GM21526 (cell line): ENCODE data around the gene NBPF26.
A peak's percentile ranks its signal among the peaks of the same experiment; 100 is the strongest.
"Not testable (repeated sequence)": the region's sequence is repeated elsewhere in the genome, so short reads cannot be mapped to it uniquely, and the experiment has no call there.

Source experiments
- ATAC-seq: cut with Tn5 transposase; IDR thresholded peaks from one replicate; pipeline ENCODE4 v1.9.1; 2021; ENCODE audit warnings: moderate library complexity; ENCODE audit not compliant: unreplicated experiment, low FRiP score

The NBPF26 gene

GRCh38 chr1:120723715-120724402 is at the start of gene NBPF26:
Gene NBPF26, plus strand, starts transcription at chr1:120723945.
- ATAC-seq, result not testable (repeated sequence)

DNA sequence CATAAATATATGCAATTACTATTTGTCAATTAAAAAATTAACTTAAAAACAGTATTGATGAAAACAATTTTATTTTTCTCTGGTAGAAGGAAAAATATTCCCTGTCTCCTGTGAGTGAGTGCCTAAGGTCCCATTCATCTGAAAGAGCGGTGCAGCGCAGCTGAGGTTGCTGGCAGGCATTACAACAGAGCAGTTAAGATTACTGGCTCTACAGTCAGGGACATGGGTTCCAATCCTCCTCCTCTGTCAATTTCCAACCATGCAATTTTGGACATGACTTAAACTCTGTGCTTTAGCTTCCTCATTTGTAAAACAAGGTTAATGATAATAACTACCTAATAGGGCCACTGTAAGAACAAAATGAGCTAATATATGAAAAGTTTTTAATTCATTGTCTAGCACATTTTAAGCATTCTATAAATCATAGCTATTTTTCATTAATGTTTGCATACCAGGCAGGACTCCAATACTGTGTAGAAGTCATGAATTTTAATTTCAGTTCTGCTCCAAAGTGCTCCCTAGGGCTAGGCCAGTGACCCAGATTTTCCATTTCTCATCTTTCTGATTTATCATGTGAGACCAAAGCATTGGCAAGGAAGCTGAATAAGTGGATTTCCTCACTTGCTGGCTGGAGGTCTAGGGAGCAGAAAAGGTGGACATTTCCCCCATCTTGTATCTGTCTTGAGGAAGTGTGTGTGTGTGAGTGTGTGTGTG is 43.5 kb upstream of the NBPF26 start:
- ATAC-seq, result not testable (repeated sequence)

DNA sequence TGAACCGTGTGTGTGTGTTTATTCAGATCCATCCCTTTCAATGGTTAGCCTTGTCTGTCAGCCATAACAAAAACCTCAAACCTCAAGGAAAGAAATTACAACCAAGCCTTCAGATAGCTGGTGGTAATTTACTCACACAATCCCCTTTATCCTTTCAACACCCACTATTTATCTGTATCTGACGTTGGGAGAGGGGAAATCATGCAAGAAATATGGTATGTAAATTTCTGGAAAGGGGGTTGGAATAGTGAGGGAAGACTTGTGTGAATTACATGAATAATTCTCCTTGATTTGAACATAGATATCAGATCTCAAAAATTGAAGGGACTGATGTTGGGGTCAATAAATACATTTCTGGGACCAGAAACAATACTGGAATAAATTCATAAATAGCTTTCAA is 42.8 kb upstream of the NBPF26 start:
- not testable (repeated sequence) for ATAC-seq

DNA sequence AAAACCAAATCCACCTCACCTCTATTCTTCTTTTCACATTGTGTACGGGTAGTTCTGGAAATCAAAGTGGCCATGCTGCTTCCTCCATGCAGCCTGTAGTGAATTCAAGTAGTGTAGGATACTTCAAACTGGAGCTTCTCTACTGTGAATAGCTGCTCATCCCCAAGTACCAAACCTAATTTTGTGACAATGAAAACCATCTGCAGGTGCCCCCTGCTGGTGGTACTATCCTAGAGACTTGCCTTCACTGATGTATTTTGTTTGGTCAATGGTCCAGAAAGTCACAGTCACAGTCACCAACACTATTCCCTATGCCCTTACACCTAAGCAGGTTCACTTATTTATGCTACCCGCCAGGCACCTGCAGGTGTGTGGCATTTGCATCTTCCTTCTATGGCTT is 39.3 kb upstream of the NBPF26 start:
- ATAC-seq, result not testable (repeated sequence)

DNA sequence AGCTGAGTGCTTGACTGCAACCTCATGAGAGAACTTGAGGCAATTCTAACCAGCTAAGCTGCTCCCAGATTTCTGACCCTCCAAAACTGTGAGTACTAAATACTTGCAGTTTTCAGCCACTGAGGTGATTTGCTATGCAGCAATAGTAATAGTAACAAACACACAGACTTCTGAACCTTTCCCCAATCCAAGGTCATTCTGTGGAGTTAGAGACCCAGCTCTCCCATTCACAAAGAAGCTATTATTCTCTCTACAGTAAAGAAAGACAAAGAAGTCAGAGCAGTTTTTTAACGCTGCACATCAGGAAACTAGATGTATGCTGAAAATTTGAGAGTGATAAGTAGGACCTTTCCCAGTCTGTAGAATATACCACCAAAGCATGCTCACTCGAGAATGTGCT is 38.1 kb upstream of the NBPF26 start:
- not testable (repeated sequence) for ATAC-seq

- not testable (repeated sequence) for ATAC-seq
These were observed 36.5 kb upstream of the NBPF26 start for GRCh38 chr1:120687250-120687649.

DNA sequence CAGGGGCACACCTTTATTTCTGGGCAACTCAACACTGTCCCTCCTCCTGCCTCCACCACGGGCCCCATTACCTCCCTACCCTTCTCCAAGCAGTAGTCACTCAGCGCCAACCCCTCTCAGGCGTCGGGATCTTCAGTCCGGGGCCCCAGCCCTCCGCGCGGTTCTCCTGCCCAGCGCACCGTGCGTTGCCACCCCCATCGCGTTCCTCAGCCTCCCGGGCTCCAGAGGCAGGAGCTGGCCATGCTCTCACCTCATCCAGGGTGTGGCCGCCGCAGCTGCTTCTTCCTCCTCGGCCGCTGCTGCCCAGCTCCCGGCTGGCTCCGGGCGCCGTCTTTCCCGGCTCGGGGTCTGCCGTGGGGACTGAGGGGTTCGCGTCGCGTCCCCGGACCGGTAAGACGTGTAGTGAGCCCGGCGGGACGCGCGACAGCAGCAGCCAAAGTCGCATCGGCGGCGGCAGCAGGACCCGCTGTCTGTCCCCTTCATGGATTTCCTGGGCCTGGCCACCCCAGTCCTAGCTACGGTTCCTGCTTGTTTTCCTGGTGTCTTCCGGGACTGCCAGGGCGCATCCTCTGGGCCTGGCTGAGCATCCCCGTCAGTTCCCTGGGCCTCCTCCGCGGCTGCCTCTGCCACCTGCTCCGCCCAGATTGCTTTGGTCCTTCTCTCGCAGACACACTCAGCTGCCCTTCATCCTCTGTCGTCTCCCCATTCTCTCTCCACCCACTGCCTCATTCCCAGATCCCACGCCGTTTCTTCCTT is 22.8 kb upstream of the NBPF26 start:
- not testable (repeated sequence) for ATAC-seq

GRCh38 chr1:120723358-120723714 is 409 bp upstream of the NBPF26 start:
- ATAC-seq, result not testable (repeated sequence)

DNA sequence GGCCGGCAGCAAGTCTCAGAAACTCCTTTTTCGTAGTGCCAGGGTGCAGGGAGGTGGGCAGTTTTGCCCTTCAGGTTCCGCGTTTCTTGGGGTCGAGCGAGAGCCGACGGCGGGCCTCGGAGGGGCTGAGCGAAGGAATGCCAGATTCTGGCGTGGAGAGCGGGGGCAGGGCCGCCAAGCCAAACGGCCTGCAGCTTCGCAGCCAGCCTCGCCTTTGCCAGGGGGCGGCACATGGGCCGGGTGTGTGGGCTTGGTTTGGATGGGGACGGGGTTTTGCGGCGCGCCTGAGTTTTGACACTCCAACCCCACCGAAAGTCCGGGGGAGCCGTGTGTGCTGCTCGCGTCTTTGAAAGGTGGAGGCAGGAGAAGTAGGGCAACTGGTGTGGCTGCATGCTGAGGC is 762 bp downstream of the NBPF26 start:
- not testable (repeated sequence) for ATAC-seq

DNA sequence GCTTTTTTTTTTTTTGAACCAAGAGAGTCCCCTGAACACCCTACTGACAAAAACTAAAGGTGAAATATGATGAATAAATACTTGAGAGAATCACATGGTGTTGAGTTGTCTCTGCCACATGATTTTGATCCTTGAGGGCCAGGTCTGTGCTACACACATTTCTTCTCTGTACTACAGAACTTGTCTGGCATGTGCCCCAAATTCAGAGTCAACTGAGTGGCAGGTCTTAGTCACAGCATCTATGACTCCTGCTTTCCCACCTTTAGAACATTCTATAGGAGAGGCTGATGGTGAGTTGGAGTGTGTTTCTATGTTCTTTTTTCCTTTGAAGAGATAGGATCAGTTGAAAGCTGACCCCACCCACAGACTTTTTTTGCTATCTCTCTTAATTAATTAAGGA is 5.1 kb downstream of the NBPF26 start:
- ATAC-seq, result not testable (repeated sequence)

DNA sequence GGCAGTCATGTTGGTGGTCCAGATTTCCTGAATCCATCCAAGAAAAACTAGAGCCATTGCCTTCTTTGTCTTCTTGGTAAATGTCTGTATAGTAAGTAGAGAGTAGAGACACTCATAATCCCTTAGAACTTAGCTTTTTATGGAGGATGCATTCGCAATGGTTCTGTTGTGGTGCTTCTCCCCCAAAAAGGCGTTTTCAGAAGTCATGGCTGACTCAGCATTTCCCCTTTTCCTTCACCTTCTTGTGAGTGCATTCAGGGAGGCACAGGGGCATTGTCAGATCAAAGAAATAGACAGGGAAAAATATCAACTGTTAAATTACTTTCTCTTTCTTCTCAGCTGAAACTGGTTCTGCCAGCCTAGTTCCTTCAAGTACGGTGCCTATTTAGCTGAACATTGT is 45.3 kb downstream of the NBPF26 start:
- ATAC-seq, result not testable (repeated sequence)

DNA sequence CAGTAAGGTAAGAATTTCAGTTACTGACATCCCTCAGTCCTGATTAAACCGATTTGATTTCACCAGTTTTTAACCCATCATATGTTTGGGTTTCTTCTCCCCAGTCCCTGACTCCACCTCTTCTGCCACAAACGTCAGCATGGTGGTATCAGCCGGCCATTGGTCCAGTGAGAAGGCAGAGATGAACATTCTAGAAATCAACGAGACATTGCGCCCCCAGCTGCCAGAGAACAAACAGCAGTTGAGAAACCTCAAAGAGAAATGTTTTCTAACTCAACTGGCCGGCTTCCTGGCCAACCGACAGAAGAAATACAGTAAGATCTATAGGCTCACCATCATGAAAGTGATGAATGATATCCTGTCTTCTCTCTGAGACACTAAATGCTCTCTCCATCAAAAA is 81.7 kb downstream of the NBPF26 start:
- ATAC-seq, result not testable (repeated sequence)

DNA sequence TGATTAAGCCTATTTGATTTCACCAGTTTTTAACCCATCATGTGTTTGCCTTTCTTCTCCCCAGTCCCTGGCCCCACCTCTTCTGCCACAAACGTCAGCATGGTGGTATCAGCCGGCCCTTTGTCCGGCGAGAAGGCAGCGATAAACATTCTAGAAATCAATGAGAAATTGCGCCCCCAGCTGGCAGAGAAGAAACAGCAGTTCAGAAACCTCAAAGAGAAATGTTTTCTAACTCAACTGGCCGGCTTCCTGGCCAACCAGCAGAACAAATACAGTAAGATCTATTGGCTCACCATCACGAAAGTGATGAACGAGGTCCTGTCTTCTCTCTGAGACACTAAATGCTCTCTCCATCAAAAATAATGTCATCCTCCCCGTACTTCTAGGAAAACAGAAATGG is 88.1 kb downstream of the NBPF26 start:
- not testable (repeated sequence) for ATAC-seq

DNA sequence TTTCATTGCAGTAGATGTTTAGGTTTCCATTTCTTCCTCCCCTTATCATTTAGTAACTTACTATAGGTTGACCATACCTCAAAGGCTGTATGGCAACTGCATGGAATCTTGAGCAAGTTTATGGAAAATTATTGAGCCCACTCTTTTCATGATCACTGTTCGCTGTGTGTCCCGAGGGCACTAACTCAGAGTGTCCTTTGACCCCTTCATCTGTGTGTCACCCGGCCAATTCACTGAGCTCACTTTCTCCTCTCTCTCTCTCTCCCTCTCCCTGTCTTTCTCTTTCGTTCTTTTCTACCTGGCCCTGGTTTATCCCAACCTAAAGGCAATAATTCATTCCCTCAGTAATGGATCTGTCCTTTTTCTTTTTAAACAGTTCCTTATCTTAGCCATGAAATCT is 101.3 kb downstream of the NBPF26 start:
- not testable (repeated sequence) for ATAC-seq

GRCh38 chr1:120826623-120827022 is 102.9 kb downstream of the NBPF26 start:
- not testable (repeated sequence) for ATAC-seq

DNA sequence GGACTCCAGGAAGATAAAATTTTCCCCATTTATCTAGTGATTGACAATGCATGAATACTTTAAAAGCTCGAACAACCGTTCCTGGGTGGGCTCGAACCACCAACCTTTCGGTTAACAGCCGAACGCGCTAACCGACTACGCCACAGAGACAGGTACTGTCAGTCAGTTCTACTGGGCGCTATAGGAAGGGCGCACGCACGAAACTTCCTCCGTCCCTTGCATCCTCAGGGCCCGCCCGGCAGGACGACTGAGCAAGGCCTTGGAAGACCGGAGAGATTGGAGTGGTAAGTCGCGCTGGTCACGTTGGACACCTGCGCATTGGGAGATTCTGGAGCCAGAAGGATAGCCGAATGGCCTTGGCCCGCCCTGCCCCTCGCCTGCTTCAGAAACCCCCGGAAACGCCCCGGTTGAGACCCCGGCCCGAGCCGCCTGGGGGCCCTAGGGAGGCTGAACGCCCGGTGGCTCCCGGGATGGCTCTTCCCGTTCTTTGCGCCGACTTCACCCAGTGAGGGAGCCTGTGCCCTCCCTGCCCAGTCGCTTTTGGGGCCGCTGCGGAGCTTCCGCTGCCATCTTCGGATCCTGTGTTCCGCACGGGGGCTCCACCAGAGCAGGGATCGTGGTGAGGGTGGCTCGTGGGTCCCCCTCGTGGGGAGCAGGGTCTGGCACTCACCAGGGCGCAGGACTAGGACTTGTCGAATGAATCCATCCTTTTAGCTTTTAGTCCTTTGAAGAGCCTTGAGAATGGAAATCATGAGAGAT is 120.6 kb downstream of the NBPF26 start:
- ATAC-seq, result not testable (repeated sequence)

DNA sequence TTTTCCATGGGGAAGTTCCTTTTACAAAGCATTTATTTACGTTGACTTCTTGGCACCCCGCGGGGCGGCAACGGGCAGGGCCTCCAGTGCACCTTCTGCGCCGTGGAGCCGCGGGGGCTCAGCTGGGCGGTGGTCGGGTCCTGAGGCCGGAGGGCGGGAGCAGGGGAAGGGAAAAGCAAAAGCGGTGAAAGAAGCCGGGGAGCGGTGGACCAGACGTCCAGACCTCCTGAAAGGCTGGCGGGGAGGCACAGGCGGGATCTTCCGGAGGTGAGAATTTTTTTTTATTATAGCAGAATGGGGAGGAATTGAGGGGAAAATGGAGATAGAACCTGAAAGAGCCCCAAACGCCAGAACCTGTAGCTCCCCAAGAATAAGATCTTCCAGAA is 121.2 kb downstream of the NBPF26 start:
- not testable (repeated sequence) for ATAC-seq

DNA sequence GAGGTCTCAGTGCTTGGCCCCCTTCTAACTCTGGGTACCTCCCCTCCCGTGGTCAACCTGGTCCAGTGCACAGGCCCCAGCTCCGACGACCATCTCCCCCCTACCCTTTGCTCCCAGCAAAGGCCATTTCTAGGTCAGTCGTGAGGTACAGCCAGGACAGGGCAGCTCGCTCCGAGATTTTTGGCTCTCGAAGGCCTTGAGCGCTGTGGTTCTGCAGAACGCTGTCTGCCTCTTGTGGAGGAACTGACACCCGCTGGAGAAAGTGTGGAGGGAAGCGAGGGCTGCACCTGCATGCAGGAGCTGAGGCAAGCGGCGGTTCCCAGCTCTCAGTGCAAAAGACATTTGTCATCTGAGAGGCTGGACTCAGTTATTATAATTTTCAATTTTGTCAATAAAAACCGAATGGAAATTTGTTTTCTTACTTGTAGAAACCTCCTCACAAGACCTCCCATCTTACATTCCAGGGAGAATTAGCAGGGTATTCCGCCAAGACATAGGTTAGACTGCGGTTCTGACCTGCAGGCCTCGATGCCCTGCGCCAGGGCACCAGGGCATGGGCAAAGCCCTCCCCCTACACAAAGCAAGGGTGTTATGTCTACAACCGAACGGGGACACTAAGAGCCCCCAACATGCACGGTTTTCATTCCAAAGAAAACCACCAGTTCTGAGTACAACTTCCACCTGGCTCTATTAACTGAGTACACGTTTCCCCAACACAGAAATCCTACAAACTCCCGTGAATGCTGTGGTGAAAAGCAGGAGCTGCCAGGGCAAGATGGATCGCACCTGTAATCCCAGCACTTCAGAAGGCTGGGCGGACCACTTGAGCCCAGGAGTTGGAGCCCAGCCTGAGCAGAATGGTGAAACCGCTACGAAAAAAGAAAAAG is 125.9 kb downstream of the NBPF26 start:
- peak; percentile 12 for ATAC-seq

DNA sequence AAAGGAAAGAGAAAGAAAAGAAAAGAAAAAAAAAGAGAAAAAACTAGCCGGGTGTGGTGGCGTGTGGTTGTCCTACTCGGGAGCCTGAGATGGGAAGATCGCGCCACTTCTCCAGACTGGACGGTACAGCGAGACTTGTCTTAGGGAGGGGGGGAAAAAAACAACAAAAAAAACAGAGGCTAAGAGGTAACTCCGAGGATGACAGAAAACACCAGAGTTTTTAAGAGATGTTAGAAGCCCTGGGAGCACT is 126.5 kb downstream of the NBPF26 start:
- not testable (repeated sequence) for ATAC-seq
